Fibroblast of the aortic adventitia (primary cell): ENCODE data around the gene CELA2B. TPM values are rescaled to one million over a fixed set of nuclear protein-coding genes. Genes with fewer than 3 reads are reported as not detected.

Source experiments
- DNase-seq: peaks from one replicate; pipeline ENCODE4 v3.0.0-alpha.2; 2010; ENCODE audit warnings: low read depth
- H3K4me3 ChIP-seq: 2 replicates; pipeline ENCODE4 v1.5.1; 2011; ENCODE audit warnings: low read depth, mild to moderate bottlenecking, control low read depth, low read length, moderate library complexity
- CTCF ChIP-seq: IDR thresholded peaks from 2 replicates; pipeline ENCODE4 v1.5.1; 2011; ENCODE audit warnings: mild to moderate bottlenecking, low read length, control low read depth, inconsistent platforms; ENCODE audit not compliant: insufficient read depth
- total RNA-seq: library from RNA; depleted of rRNA; stranded (reverse); fragments of >200 nt; gene quantifications from 2 replicates; pipeline ENCODE4 v1.2.3, GENCODE V29; 2012; ENCODE audit warnings: low replicate concordance

CELA2B gene
- total RNA-seq, 1 donor, result not detected

DNA sequence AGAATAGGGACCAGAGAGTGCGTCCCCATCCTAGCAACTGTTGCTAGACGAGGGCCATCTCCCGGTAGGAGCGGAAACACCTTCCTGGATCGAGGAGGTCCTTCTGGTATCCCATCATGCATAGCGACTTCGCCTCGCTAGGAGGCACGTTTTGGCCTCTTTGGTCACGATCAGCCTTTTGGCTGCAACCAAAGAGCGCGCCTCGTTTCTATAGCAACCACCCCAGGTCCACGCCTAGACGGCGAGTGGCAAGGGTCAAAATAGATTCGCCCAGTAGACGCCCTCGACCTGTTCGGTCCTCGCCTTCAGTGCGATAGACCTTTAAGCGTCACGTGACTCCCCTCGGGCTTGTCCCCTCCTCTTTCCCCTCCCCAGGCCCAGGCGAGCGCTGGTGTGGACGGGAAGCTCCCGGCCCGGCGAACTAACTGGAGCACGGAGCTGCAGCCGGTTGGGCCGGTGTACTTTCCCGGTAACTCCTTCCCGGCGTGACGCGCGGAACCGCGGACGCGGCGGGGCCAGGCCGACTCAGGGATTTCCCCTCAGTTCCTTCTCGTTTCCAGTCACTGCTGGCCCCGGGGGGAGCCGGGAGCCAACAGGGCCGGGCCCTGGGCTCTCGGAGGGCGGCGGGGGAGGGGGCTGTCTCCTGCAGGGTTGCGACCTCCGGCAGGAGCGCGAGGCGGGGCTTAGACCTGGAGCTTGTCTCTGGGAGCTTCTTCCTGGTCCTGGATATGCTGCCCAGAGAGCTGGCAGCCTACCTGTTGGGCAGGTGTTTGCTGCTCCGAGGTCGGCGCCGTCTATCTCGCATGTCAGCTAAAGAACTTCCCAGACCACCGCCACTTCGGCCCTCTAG is 50.8 kb downstream of the CELA2B start, which contains the start of gene DNAJC16:
Gene DNAJC16, plus strand, starts transcription at position 359 of the 850 bp plus-strand sequence. CDS start 2,258 bp downstream, outside the sequence.
- TF ChIP-seq CTCF, result peak; percentile 36
- peak within 1 kb of the TSS; percentile 91 for H3K4me3 ChIP-seq
- peak; percentile 100 for DNase-seq

DNA sequence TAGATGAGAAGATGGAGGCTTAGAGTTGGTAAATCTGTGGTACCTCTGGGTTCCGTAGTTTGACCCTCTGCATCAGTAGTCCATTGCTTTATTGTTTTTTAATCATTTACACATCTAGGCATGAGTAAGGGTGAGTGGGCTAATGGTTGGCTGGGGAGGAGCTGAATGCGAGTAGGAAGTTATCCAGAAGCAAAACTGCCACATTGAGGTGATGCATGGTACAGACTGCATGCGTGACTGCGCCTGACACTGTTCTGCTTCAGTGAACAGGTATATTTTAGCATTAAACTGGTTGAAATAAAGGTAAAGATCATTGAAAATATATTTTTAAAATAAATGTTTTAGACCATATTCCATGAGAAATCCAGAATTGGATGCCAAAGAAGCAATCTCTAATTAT is 55.1 kb downstream of the CELA2B start:
- H3K4me3 ChIP-seq, result no peak overlapping the region
- DNase-seq, result no peak
- TF ChIP-seq CTCF, result no peak

DNA sequence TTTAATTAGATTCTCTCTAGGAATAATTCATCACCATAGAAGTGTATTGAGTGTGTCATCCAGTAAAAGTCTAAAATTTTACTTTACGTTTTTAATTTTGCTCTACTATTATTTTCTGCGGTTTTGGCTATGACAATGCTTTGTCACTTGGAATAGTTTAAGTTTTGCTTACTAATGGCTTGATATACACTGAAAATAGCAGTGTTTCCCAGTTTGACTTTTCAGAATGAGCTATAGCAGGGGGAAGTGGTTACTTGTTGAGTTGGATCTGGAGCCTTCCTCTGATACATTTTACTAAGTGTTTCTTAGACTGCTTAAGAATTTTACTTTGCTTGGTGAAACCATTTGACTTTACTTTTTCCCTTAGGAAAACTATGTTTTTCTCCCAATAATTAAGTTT is 55.8 kb downstream of the CELA2B start:
- no peak for TF ChIP-seq CTCF
- no peak for DNase-seq
- H3K4me3 ChIP-seq, result no peak overlapping the region

DNA sequence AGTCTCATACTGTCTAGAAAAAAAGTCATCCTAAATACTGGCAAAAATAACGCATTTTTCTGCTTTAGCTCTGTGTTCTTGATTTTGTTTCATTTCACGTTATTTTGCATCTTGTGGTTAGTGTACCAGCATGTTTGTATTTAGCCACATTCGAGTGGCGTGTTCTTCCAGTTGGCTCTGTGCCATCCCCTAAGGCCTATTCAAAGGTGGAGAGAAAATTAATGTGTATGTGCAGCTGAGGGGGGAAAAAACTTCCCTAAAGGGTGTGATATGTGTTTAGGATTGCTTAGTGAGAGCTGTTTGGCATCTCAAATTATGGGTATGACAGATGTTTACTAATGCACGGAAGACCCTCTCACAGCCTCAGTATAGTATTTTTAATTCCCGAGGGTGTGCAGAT is 62.9 kb downstream of the CELA2B start:
- TF ChIP-seq CTCF, result no peak
- DNase-seq, result no peak
- H3K4me3 ChIP-seq, result no peak overlapping the region

DNA sequence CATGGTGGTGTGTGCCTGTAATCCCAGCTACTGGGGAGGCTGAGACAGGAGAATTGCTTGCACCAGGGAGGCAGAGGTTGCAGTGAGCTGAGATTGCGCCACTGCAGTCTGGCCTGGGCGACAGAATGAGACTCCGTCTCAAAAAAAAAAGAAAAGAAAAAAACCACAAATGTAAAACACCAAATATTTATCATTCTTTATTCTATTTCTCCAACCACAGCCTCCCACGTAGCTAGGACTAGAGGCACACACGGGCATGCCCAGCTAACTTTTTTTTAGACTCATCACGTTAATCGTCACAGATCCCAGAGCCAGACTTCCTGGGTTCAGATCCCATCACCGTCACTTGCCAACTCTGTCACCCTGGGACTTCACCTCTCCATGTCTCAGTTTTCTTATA is 64.3 kb downstream of the CELA2B start:
- DNase-seq, result no peak
- no peak for TF ChIP-seq CTCF
- no peak overlapping the region for H3K4me3 ChIP-seq

Other genes starting within 250 kb of the CELA2B start
- 0.63 and 0.74 TPM in 2 replicates for gene FHAD1, start 228.9 kb upstream of the CELA2B start, total RNA-seq
- 11.1 and 28.1 TPM in 2 replicates for gene EFHD2, start 66.2 kb upstream of the CELA2B start, total RNA-seq
- gene CTRC, start 37.7 kb upstream of the CELA2B start, total RNA-seq, result not detected in 2 replicates
- not detected in 2 replicates for gene CELA2A, start 19.4 kb upstream of the CELA2B start, total RNA-seq
- gene CASP9, start 48.1 kb downstream of the CELA2B start, total RNA-seq, result 5.2 and 7.1 TPM in 2 replicates
- gene DNAJC16, start 50.7 kb downstream of the CELA2B start, total RNA-seq, result 8.6 and 20.0 TPM in 2 replicates
- gene AGMAT, start 108.9 kb downstream of the CELA2B start, total RNA-seq, result 0.16 and 1.4 TPM in 2 replicates
- 14.0 and 26.0 TPM in 2 replicates for gene DDI2, start 141.4 kb downstream of the CELA2B start, total RNA-seq
- 19.3 and 76.5 TPM in 2 replicates for gene PLEKHM2, start 208.2 kb downstream of the CELA2B start, total RNA-seq